HG03460 (cell line): Measurements from ENCODE around the gene ZNF488.
"Not testable (repeated sequence)": the region's sequence is repeated elsewhere in the genome, so short reads cannot be mapped to it uniquely, and the experiment has no call there.

Experiments used
- ATAC-seq: cut with Tn5 transposase; IDR thresholded peaks from one replicate; pipeline ENCODE4 v1.9.1; 2021; ENCODE audit not compliant: unreplicated experiment

Gene ZNF488, protein sequence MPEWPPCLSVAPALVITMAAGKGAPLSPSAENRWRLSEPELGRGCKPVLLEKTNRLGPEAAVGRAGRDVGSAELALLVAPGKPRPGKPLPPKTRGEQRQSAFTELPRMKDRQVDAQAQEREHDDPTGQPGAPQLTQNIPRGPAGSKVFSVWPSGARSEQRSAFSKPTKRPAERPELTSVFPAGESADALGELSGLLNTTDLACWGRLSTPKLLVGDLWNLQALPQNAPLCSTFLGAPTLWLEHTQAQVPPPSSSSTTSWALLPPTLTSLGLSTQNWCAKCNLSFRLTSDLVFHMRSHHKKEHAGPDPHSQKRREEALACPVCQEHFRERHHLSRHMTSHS

DNA sequence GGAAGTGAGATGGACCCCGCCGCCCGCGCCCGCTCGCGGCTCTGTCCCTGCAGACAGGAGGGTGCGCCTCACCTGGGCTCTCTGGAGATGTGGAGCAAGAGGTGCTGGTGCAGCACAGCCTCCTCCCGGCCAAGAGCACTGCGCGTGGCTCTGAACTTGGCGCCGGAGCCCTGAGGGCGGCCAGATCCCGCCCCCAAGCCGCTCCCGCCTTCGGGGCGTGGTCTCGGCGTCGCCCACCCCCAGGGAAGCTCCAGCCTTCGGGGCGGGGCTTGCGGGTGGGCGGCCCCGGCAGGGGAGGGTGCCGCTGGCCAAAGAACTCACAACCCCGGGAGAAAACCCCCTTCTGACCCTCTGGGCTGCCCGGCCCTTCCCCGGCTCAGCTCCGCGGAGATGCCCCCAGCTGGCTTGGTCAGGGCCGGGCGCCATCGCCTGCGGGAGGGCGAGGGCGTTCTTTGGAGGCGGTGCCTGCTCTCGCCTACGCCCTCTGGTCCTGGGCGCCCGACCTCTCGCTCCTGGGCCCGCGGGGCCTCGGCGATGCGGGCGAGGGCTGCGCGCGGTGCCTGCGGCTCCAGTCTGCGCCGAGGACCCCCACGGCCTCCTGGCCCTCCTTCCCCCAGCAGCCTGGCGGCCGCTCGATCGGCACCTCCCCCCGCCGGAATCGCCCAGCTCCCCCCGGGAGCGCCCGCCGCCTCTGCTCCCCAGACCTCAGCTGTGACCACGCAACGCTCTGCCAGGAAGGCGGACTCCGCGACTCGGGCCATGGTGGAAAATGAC, at the start of gene ZNF488:
Gene ZNF488, minus strand, starts transcription at position 146 of the 774 bp plus-strand sequence. CDS start 15,464 bp downstream, outside the sequence.
- peak; percentile 90 for ATAC-seq

DNA sequence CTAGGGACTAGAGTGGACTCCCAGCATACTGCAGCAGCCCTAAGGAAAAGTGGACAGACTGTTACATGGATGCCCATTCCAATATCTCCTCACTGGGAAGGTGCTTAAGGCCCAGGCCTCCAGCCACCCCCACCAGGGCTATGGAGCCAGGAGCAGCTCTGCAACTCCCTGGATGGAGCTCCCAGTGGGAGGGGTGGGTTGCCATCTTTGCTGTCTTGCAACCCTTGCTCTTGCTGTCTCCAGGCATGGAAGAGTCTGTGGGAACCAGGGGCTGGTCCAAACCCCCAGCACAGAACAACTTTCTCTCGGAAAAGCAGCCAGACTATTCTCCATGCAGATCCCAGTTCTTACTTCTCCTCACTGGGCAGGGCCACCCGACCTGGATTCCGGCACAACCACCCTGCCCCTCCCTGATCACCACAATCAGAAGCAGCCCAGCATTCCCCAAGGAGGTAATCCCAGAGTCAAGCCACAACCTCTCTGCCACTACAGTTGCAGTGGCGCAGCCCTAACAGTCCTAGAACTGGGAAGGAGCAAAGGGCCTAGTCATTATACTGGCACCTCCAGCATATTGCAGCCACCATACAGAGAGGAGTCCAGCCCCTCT, 41.8 kb upstream of the ZNF488 start:
- no peak for ATAC-seq

- no peak for ATAC-seq
Observed at GRCh38 chr10:47424231-47424630, 40.1 kb upstream of the ZNF488 start.

DNA sequence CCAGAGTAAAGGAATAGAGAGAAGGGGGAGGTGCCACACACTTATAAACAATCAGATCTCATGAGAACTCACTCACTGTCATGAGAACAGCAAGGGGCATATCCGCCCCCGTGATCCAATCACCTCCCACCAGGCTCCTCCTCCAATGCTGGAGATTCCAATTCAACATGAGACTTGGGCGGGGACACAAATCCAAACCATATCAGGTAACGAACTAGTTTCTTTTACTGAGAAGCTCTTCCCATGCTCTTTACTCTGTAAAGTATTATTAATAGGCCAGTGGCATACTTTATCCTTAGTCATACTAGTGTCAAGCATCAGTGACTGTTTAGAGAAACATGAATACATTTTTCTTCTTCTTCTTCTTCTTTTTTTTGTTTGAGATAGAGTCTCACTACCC, 39.4 kb upstream of the ZNF488 start:
- no peak for ATAC-seq

DNA sequence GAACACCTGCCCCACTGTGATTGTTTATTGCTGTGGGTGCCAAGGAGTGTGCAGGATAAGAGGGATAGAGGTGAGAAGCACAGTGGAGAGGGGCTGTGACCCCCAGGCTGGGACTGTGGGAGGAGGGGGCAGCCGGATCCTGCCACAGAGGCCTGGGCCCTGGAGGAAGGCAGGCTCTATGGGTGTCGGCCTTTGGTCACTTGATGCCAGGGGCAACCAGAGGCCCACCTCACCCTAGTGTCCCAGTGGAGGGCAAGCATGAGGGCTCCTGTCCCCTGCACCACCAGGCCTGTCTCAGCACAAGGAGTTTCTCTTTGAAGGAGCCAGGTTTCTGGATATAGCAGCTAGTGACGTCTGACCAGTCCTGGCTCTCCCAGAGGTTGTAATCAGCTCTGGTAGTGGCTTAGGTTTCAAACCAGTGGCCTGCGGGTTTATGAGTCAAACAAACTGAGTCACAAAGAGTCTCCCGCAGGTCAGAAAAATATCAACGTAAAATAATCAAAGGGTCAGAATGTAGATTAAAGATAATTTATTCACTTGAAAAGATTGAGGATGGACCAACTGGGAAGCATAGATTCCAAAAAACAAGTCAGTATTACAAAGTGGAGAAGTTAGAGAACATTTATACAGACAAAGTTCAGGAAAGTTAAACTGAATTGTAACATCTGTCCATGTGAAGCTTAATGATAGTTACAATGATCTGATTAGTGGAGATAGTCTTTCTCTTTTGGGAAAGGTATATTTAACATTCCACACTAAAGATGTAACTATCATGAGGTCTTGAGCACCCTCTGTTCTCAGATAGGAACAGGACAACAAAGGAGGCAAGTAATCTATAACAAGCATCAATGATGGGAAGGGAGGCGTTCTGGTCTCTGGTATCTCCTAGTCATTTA, 37.2 kb upstream of the ZNF488 start:
- ATAC-seq = no peak

GRCh38 chr10:47420305-47421056, 36.4 kb upstream of the ZNF488 start:
- no peak for ATAC-seq

DNA sequence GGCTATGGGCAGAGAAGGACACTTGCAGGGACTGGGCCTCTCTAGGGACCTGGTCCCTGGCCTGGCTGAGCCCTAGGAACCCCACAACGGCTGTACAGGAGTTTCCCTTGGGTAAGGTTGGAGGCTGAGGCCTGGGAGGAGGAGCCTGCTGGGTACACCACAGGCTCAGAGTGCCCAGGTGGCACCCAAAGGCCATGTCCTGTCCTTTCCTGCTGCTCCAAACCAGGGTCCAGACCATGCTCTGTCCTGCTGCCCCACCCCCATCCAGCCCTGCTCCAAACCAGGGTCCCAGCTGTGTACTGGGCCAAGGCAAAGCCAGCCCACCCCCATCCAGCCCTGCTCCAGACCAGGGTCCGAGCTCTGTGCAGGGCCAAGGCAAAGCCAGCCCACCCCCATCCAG, 35.3 kb upstream of the ZNF488 start:
- no peak for ATAC-seq

DNA sequence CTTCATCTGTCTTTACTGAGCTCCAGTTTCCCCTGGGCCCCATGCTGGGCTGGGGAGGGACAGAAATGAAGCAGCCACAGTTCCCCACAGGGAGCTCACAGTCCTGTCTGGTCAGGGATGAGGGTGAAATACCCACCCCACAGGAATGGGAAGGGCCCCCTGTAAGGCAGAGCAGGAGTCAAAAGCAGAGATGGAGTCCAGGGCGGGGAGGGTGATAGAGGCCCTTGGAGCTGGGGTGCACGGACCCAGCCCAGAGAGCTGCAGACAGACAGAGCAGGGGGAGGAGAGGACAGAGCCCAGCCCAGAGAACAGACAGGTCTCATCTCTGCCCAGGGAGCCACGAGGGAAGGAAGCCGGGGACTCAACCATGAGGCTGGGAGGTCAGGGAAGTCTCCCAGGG, 34.9 kb upstream of the ZNF488 start:
- ATAC-seq = no peak

DNA sequence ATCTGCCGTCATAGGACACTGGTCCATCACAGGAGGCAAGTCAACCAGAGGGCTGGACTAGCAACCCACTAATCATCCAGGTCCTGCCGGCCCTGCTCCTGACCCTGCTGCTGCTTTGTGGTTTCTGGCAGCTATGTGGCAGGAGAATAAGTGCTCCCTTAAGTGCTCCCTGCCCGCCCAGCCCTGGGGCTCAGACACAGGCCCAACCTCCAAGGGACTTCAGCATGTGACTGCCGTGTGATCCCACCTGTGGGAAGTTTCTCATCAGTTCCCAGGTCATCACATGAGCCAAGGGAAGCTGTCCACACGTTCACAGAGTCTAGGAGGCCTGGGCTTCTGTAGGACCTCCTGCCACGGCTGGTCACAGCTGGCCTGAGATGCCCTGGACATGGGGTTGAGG, 34.2 kb upstream of the ZNF488 start:
- ATAC-seq = no peak

- ATAC-seq = not testable (repeated sequence)
Observed at GRCh38 chr10:47416305-47417218, 32.5 kb upstream of the ZNF488 start.

GRCh38 chr10:47415520-47416304, 31.6 kb upstream of the ZNF488 start:
- ATAC-seq = no peak

DNA sequence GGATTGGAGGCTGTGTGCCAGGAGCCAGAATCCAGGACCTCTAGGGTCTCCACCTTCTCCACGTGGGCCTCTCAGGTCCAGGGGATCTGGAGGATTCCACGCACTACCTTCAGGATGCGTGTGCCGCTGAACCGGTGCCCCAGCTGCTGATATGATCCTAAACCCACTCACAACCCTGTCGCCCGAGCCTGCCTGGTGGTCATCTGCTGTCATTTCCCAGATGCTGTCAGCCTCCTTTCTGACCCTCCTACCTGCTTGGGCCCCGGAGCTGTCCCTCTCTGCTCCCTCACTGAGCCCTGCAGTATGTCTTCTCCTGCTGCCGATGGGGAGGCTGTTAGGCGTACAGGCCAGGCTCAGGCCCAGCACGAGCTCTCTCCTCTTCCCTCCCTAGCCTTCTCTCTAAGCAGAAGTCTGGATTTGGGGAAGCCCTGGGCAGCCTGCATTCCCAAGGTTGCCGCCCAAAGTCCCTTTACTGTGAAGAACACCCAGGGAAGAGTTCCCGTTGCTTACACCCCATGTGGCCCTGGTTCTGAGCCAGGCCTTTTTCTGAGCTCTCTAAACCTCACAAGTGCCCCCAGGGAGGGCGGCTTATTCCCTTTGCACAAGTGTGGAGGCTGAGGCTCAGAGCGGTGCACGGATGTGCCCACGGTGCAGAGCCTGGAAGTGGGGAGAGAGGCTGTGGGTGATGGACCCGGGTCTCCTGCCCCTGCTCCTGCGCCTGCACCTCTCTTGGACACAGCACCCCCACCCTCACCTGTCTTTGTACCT, 30.8 kb upstream of the ZNF488 start:
- no peak for ATAC-seq

- no peak for ATAC-seq
Observed at GRCh38 chr10:47414227-47414592, 30.1 kb upstream of the ZNF488 start.

GRCh38 chr10:47413531-47414226, 29.6 kb upstream of the ZNF488 start:
- ATAC-seq = no peak

DNA sequence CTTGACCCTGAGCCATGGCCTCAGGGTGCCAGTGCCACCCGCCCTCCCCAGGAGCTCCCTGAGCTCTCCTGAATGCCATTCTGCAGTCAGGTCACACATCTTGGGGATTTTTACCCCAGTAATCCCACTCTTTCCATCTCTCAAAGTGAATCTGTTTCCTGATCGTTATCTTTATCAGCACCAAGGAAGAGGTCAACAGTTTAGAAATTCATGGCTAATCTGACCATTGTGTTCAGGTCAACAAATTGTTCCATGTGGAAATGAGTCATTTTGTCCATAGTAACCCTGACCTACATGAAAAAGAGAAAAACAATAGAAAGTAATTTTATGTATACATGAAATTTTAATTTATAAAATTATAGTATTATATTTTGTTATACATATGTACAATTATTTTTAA, 28.8 kb upstream of the ZNF488 start:
- ATAC-seq = no peak

GRCh38 chr10:47412177-47412730, 28.2 kb upstream of the ZNF488 start:
- ATAC-seq = no peak

- ATAC-seq = no peak
Observed at GRCh38 chr10:47410862-47411261, 26.8 kb upstream of the ZNF488 start.
